ENCODE data around the gene CD151.
A peak's percentile ranks its signal among the peaks of the same experiment; 100 is the strongest.

The CD151 gene

GRCh38 chr11:836700-837099, 3.9 kb downstream of the CD151 start:
- Histone ChIP-seq H3K36me3 (ENCODE audit: insufficient read depth, low read length) (peaks cover 7% of the 10 kb centered on the region), H3K9ac (ENCODE audit: low read depth, low read length) (no peak overlapping the region), H3K9me3 (ENCODE audit: control insufficient read depth, insufficient read depth, low read length) (no peaks in the 10 kb centered on the region), H3K4me1 (ENCODE audit: insufficient read depth, low read length) (peaks cover 9% of the 10 kb centered on the region; the same call in 1 of the 2 replicates)

GRCh38 chr11:837189-837989, 4.6 kb downstream of the CD151 start:
- peaks cover 7% of the 10 kb centered on the region for H3K36me3 ChIP-seq (ENCODE audit: insufficient read depth, low read length)
- peaks cover 3% of the 10 kb centered on the region; the same call in 1 of the 2 replicates for H3K4me1 ChIP-seq (ENCODE audit: insufficient read depth, low read length)
- H3K9ac ChIP-seq (ENCODE audit: low read depth, low read length) = no peak overlapping the region
- H3K9me3 ChIP-seq (ENCODE audit: control insufficient read depth, insufficient read depth, low read length) = no peaks in the 10 kb centered on the region

- Histone ChIP-seq H3K36me3 (ENCODE audit: insufficient read depth, low read length) (peaks cover 7% of the 10 kb centered on the region), H3K4me1 (ENCODE audit: insufficient read depth, low read length) (peaks cover 3% of the 10 kb centered on the region; the same call in 1 of the 2 replicates), H3K9me3 (ENCODE audit: control insufficient read depth, insufficient read depth, low read length) (no peaks in the 10 kb centered on the region), H3K9ac (ENCODE audit: low read depth, low read length) (no peak overlapping the region)
These were observed 5.2 kb downstream of the CD151 start for GRCh38 chr11:837990-838307.

GRCh38 chr11:838441-839279, 5.9 kb downstream of the CD151 start:
- Histone ChIP-seq H3K4me1 (ENCODE audit: insufficient read depth, low read length) (peaks cover 3% of the 10 kb centered on the region; the same call in 1 of the 2 replicates), H3K9ac (ENCODE audit: low read depth, low read length) (no peak overlapping the region), H3K9me3 (ENCODE audit: control insufficient read depth, insufficient read depth, low read length) (no peaks in the 10 kb centered on the region), H3K36me3 (ENCODE audit: insufficient read depth, low read length) (peaks cover 7% of the 10 kb centered on the region)

- Histone ChIP-seq H3K4me1 (ENCODE audit: insufficient read depth, low read length) (peaks cover 3% of the 10 kb centered on the region; the same call in 1 of the 2 replicates), H3K36me3 (ENCODE audit: insufficient read depth, low read length) (peaks cover 7% of the 10 kb centered on the region)
These were observed 6.5 kb downstream of the CD151 start for GRCh38 chr11:839280-839623.

GRCh38 chr11:839875-840617, 7.3 kb downstream of the CD151 start:
- Histone ChIP-seq H3K9me3 (ENCODE audit: control insufficient read depth, insufficient read depth, low read length) (no peaks in the 10 kb centered on the region), H3K9ac (ENCODE audit: low read depth, low read length) (no peak overlapping the region), H3K36me3 (ENCODE audit: insufficient read depth, low read length) (peaks cover 7% of the 10 kb centered on the region), H3K4me1 (ENCODE audit: insufficient read depth, low read length) (peaks cover 5% of the 10 kb centered on the region; the same call in 1 of the 2 replicates)

More at GRCh38 chr11:839280-839623, 6.5 kb downstream of the CD151 start:
- H3K9me3 ChIP-seq (ENCODE audit: control insufficient read depth, insufficient read depth, low read length) = no peaks in the 10 kb centered on the region
- H3K9ac ChIP-seq (ENCODE audit: low read depth, low read length) = no peak overlapping the region

- Histone ChIP-seq H3K36me3 (ENCODE audit: insufficient read depth, low read length) (peaks cover 7% of the 10 kb centered on the region), H3K4me1 (ENCODE audit: insufficient read depth, low read length) (peaks cover 23% of the 10 kb centered on the region; the same call in 1 of the 2 replicates), H3K9ac (ENCODE audit: low read depth, low read length) (peak overlapping the region; percentile 83), H3K9me3 (ENCODE audit: control insufficient read depth, insufficient read depth, low read length) (no peaks in the 10 kb centered on the region)
These were observed 9.2 kb downstream of the CD151 start for GRCh38 chr11:841981-842369.

GRCh38 chr11:842370-843002, 9.7 kb downstream of the CD151 start, which contains the start of the genes POLR2L and TSPAN4:
Gene POLR2L, minus strand, starts transcription at chr11:842529. Its CDS starts 21 bp downstream, at chr11:842508.
Gene TSPAN4, plus strand, starts transcription at chr11:842852. Its CDS starts 7,453 bp downstream, at chr11:850305.
- H3K9me3 ChIP-seq (ENCODE audit: control insufficient read depth, insufficient read depth, low read length) = no peaks in the 10 kb centered on the region
- peak within 1 kb of the TSS; percentile 83 for H3K9ac ChIP-seq (ENCODE audit: low read depth, low read length)
- H3K4me1 ChIP-seq (ENCODE audit: insufficient read depth, low read length) = peaks cover 23% of the 10 kb centered on the region; the same call in 1 of the 2 replicates
- H3K36me3 ChIP-seq (ENCODE audit: insufficient read depth, low read length) = peaks cover 7% of the 10 kb centered on the region

GRCh38 chr11:843086-843734, 10.5 kb downstream of the CD151 start:
- peaks cover 2% of the 10 kb centered on the region for H3K36me3 ChIP-seq (ENCODE audit: insufficient read depth, low read length)
- peak overlapping the region; percentile 83 for H3K9ac ChIP-seq (ENCODE audit: low read depth, low read length)
- no peaks in the 10 kb centered on the region for H3K9me3 ChIP-seq (ENCODE audit: control insufficient read depth, insufficient read depth, low read length)
- peaks cover 23% of the 10 kb centered on the region; the same call in 1 of the 2 replicates for H3K4me1 ChIP-seq (ENCODE audit: insufficient read depth, low read length)

- peak overlapping the region; percentile 83 for H3K9ac ChIP-seq (ENCODE audit: low read depth, low read length)
- H3K9me3 ChIP-seq (ENCODE audit: control insufficient read depth, insufficient read depth, low read length) = no peaks in the 10 kb centered on the region
- peaks cover 2% of the 10 kb centered on the region for H3K36me3 ChIP-seq (ENCODE audit: insufficient read depth, low read length)
- H3K4me1 ChIP-seq (ENCODE audit: insufficient read depth, low read length) = peaks cover 24% of the 10 kb centered on the region; the same call in 1 of the 2 replicates
These were observed 11.3 kb downstream of the CD151 start for GRCh38 chr11:843818-844692.

- Histone ChIP-seq H3K9me3 (ENCODE audit: control insufficient read depth, insufficient read depth, low read length) (no peaks in the 10 kb centered on the region), H3K9ac (ENCODE audit: low read depth, low read length) (peak overlapping the region; percentile 38), H3K36me3 (ENCODE audit: insufficient read depth, low read length) (no peaks in the 10 kb centered on the region), H3K4me1 (ENCODE audit: insufficient read depth, low read length) (peaks cover 24% of the 10 kb centered on the region; the same call in 1 of the 2 replicates)
These were observed 12.2 kb downstream of the CD151 start for GRCh38 chr11:844693-845644.

All from ES-I3 (cell line).